Fibroblast of skin of abdomen (primary cell): Measurements from ENCODE around the gene APCDD1L.
"Not testable (repeated sequence)": the region's sequence is repeated elsewhere in the genome, so short reads cannot be mapped to it uniquely, and the experiment has no call there.

Source experiments
- DNase-seq: peaks from one replicate; pipeline ENCODE4 v3.0.0-alpha.2; 2013

The APCDD1L gene

GRCh38 chr20:58514321-58515232 is 622 bp downstream of the APCDD1L start:
- DNase-seq: peak; percentile 22

- no peak for DNase-seq
These were observed 1.5 kb downstream of the APCDD1L start for GRCh38 chr20:58513580-58514285.

- DNase-seq: no peak
These were observed 2.2 kb downstream of the APCDD1L start for GRCh38 chr20:58512808-58513552.

- DNase-seq: no peak
These were observed 3.3 kb downstream of the APCDD1L start for GRCh38 chr20:58511861-58512260.

- peak; percentile 38 for DNase-seq
These were observed 3.8 kb downstream of the APCDD1L start for GRCh38 chr20:58511364-58511763.

GRCh38 chr20:58510921-58511320 is 4.3 kb downstream of the APCDD1L start:
- DNase-seq: no peak

- no peak for DNase-seq
These were observed 6.3 kb downstream of the APCDD1L start for GRCh38 chr20:58508762-58509395.

- not testable (repeated sequence) for DNase-seq
These were observed 8.2 kb downstream of the APCDD1L start for GRCh38 chr20:58506999-58507398.

- no peak for DNase-seq
These were observed 10.6 kb downstream of the APCDD1L start for GRCh38 chr20:58504566-58504965.

GRCh38 chr20:58503668-58504067 is 11.5 kb downstream of the APCDD1L start:
- DNase-seq: no peak

GRCh38 chr20:58500256-58500655 is 14.9 kb downstream of the APCDD1L start:
- DNase-seq: no peak

- DNase-seq: no peak
These were observed 16.6 kb downstream of the APCDD1L start for GRCh38 chr20:58498470-58499068.

GRCh38 chr20:58497724-58498469 is 17.3 kb downstream of the APCDD1L start:
- DNase-seq: no peak

- DNase-seq: no peak
These were observed 18.0 kb downstream of the APCDD1L start for GRCh38 chr20:58497076-58497641.

GRCh38 chr20:58496429-58496769 is 18.8 kb downstream of the APCDD1L start:
- no peak for DNase-seq

GRCh38 chr20:58495623-58496428 is 19.4 kb downstream of the APCDD1L start:
- no peak for DNase-seq

GRCh38 chr20:58494923-58495622 is 20.1 kb downstream of the APCDD1L start:
- no peak for DNase-seq

GRCh38 chr20:58492795-58493524 is 22.2 kb downstream of the APCDD1L start:
- DNase-seq: no peak
